VCaP (cell line): Measurements from ENCODE around the gene SLC24A3.
"Not testable (repeated sequence)": the region's sequence is repeated elsewhere in the genome, so short reads cannot be mapped to it uniquely, and the experiment has no call there.

Experiments used
- H3K27ac ChIP-seq: fragments of 450-650 bp; 2 replicates; pipeline ENCODE4 v1.5.1; 2017
- TF ChIP-seq, protein P1 (sequence below): fragments of 450-650 bp; conservative IDR thresholded peaks from 2 replicates; pipeline ENCODE4 v1.5.1; 2017; ENCODE audit warnings: mild to moderate bottlenecking, moderate library complexity

SLC24A3 gene

GRCh38 chr20:19671374-19671773 is 458.9 kb downstream of the SLC24A3 start:
- H3K27ac ChIP-seq = no peak overlapping the region
- TF ChIP-seq, protein P1, sequence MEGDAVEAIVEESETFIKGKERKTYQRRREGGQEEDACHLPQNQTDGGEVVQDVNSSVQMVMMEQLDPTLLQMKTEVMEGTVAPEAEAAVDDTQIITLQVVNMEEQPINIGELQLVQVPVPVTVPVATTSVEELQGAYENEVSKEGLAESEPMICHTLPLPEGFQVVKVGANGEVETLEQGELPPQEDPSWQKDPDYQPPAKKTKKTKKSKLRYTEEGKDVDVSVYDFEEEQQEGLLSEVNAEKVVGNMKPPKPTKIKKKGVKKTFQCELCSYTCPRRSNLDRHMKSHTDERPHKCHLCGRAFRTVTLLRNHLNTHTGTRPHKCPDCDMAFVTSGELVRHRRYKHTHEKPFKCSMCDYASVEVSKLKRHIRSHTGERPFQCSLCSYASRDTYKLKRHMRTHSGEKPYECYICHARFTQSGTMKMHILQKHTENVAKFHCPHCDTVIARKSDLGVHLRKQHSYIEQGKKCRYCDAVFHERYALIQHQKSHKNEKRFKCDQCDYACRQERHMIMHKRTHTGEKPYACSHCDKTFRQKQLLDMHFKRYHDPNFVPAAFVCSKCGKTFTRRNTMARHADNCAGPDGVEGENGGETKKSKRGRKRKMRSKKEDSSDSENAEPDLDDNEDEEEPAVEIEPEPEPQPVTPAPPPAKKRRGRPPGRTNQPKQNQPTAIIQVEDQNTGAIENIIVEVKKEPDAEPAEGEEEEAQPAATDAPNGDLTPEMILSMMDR = no peak

DNA sequence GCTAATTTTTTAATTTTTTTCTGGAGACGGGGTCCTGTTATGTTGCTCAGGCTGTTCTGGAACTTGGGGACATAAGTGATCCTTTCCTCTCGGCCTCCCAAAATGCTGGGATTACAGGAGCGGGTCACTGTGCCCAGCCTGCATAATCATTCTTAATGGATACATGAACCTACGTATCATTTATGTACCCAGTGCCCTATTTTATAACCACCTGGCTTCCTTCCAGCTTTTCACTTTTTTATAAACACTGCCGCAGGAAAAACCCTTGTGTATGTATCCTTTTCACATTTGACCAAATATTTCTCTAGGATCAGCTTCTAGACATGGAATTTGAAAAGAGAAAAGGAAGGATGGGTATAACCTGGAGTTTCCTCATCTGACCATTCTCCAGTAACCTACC is 460.1 kb downstream of the SLC24A3 start:
- TF ChIP-seq, protein P1 = no peak
- no peak overlapping the region; the same call in 1 of the 2 replicates for H3K27ac ChIP-seq

GRCh38 chr20:19673575-19673974 is 461.1 kb downstream of the SLC24A3 start:
- TF ChIP-seq, protein P1 = no peak
- H3K27ac ChIP-seq = no peak overlapping the region

GRCh38 chr20:19676202-19676601 is 463.8 kb downstream of the SLC24A3 start:
- TF ChIP-seq, protein P1 = no peak
- H3K27ac ChIP-seq = no peak overlapping the region

DNA sequence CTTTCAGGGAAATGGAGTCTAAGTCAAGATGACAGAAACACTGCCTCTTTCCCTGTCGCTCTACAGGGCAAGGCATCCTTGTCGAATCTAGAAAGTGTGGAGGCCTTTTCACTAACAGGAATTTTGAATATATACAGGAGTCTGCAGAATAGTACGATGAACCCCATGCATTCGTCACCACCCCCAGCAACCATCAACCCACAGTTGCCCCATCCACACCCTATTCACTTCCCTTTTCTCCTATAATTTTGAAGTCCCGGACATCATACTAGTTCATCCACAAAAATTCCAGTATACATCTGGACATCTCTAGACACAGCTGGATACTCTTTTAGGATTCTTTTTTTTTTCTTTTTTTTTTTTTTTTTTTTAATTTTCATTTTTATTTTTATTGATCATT is 464.9 kb downstream of the SLC24A3 start:
- H3K27ac ChIP-seq = no peak overlapping the region
- TF ChIP-seq, protein P1 = no peak

DNA sequence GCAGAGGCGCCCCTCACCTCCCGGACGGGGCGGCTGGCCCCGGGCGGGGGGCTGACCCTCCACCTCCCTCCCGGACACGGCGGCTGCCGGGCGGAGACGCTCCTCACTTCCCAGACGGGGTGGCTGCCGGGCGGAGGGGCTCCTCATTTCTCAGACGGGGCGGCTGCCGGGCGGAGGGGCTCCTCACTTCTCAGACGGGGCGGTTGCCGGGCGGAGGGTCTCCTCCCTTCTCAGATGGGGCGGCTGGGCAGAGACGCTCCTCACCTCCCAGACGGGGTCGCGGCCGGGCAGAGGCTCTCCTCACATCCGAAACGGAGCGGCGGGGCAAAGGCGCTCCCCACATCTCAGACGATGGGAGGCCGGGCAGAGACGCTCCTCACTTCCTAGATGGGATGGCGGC is 466.1 kb downstream of the SLC24A3 start:
- not testable (repeated sequence) for H3K27ac ChIP-seq

DNA sequence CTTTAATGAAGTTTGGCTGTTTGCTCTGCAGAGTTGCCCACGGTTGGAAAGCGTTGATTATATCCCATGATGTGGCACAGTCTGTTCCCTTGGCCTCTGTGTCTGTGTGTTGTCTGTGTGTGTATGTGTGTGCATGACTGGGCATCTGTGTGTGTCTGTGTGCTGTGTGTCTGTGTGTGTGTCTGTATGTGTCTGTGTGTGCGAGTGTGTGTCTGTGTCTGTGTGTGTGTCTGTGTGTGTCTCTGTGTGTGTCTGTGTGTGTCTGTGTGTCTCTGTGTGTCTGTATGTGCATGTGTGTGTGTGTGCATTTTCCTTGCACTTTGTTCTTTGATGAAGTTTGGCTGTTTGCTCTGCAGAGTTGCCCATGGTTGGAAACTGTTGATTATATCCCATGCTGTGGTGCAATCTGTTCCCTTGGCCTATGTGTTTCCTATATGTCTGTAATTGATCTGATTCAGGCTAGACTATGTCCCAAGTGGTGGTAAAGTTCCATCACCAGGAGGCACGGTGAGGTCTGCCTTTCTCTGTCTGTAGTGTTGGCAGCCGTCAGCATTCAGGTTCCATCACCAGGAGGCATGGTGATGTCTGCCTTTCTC is 467.6 kb downstream of the SLC24A3 start:
- TF ChIP-seq, protein P1 = no peak
- no peak overlapping the region for H3K27ac ChIP-seq

DNA sequence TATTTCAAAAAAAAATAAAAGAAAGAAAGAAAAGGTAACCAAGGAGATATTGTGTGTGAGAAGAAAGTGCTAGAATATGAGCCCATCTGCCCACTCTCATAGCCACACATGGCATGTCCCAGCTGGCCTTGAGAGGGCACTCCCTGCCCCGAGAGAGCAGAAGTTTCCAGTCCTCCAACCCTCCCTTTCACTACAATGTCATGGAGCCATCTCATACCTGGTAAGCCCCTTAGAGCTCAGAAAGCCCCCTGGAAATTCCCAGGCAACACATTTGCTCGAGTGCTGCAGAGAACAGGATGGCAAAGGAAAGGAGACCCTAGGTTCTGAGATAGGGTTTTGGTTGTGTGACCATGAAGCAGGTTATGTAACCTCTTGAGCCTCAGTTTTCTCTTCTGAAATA is 469.8 kb downstream of the SLC24A3 start:
- H3K27ac ChIP-seq = no peak overlapping the region
- TF ChIP-seq, protein P1 = no peak
